K562 (cell line): ENCODE results near the gene ANXA3. TPM values are rescaled to one million over a fixed set of nuclear protein-coding genes. Genes with fewer than 3 reads are reported as not detected.

Source experiments
- ATAC-seq: fragments of 200-7000 bp; cut with Tn5 transposase; 3 replicates; pipeline ENCODE4 v1.9.1; 2020; ENCODE audit warnings: moderate library complexity
- BruUV-seq: library from RNA; stranded (reverse); fragments of 400-500 nt; replicated peaks from 2 replicates; lab custom pipeline; 2021; lab: Mats Ljungman, UMichigan
- CTCF ChIA-PET: fragments of 300-600 bp; formaldehyde crosslinking; extraction: SDS; loops from one replicate; lab custom pipeline; 2021; ENCODE audit warnings: low intra/inter-chr PET ratio; lab: Yijun Ruan, JAX
- POLR2A ChIA-PET: fragments of 300-600, 350-650 bp; sonication (Branson Sonifier 250); formaldehyde crosslinking; extraction: SDS; loops from one replicate; lab custom pipeline; 2021; ENCODE audit warnings: antibody characterized with exemption, inconsistent platforms; lab: Yijun Ruan, JAX
- DNase-seq, 4 experiments: peaks; one replicate each; pipeline versions ENCODE4 v3.0.0 to v3.0.0-alpha.2; 2011 to 2018; ENCODE audit warnings: low spot score in 3 of 4, mixed read lengths in 3 of 4; ENCODE audit errors: extremely low read depth in 1 of 4
- FAIRE-seq: peaks from 2 replicates; lab custom pipeline; 2011; peaks lifted over from hg19 to GRCh38; lab: Jason Lieb, UNC
- H2AFZ ChIP-seq: 2 replicates; pipeline ENCODE4 v1.6.0; 2011; ENCODE audit warnings: low read depth, low read length, control low read depth, inconsistent platforms
- H3K27ac ChIP-seq: fragments of 200-600 bp; 3 replicates; pipeline ENCODE4 v1.8.0; 2011; ENCODE audit warnings: low read depth, mild to moderate bottlenecking, control low read depth, inconsistent platforms, low read length, moderate library complexity, mixed read lengths; ENCODE audit errors: extremely low read depth
- H3K27me3 ChIP-seq, 2 experiments: fragments of 300-600 bp in 1 of 2; 2 replicates in 1 of 2; 3 replicates in 1 of 2; pipeline versions ENCODE4 v1.6.0 to v1.8.0; 2011; ENCODE audit warnings: inconsistent platforms in 2 of 2, low read length in 2 of 2, mild to moderate bottlenecking in 1 of 2, mixed read lengths in 1 of 2, moderate library complexity in 1 of 2; ENCODE audit not compliant: control insufficient read depth in 2 of 2, insufficient read depth in 2 of 2
- H3K36me3 ChIP-seq: fragments of 300-600 bp; 3 replicates; pipeline ENCODE4 v1.8.0; 2011; ENCODE audit warnings: mild to moderate bottlenecking, low read length, inconsistent platforms; ENCODE audit not compliant: control insufficient read depth, insufficient read depth
- H3K4me1 ChIP-seq, 2 experiments: fragments of 200-600 bp in 1 of 2; replicated peaks in 1 of 2; 2 replicates in 1 of 2; 3 replicates in 1 of 2; pipeline versions ENCODE4 v1.5.1 to v1.8.0; 2011; ENCODE audit warnings: inconsistent platforms in 2 of 2, low read length in 2 of 2, mild to moderate bottlenecking in 1 of 2, mixed read lengths in 1 of 2, moderate library complexity in 1 of 2; ENCODE audit not compliant: control insufficient read depth in 2 of 2, insufficient read depth in 2 of 2
- H3K4me2 ChIP-seq: 2 replicates; pipeline ENCODE4 v1.6.1; 2011; ENCODE audit warnings: low read length, control low read depth, inconsistent platforms, mixed read lengths; ENCODE audit not compliant: insufficient read depth
- H3K4me3 ChIP-seq: fragments of 200-600 bp; sonication (generic), shearing (Covaris generic); 2 replicates; pipeline ENCODE4 v1.5.1; 2016; ENCODE audit warnings: control low read depth, inconsistent platforms
- H3K79me2 ChIP-seq: fragments of 200-600 bp; 3 replicates; pipeline ENCODE4 v1.8.0; 2011; ENCODE audit warnings: low read length, inconsistent platforms; ENCODE audit not compliant: control insufficient read depth, insufficient read depth
- H3K9ac ChIP-seq, 2 experiments: 2 replicates each; pipeline versions ENCODE4 v1.6.0 to v1.6.1; 2011; ENCODE audit warnings: low read depth in 2 of 2, low read length in 2 of 2, control low read depth in 1 of 2, inconsistent platforms in 1 of 2, mild to moderate bottlenecking in 1 of 2, mixed read lengths in 1 of 2; ENCODE audit not compliant: insufficient read depth in 1 of 2
- H3K9me1 ChIP-seq: one replicate; pipeline ENCODE4 v1.6.0; 2011; ENCODE audit warnings: inconsistent platforms, mild to moderate bottlenecking, low read length, moderate library complexity; ENCODE audit not compliant: control insufficient read depth, insufficient read depth
- H3K9me3 ChIP-seq: replicated peaks from 2 replicates; pipeline ENCODE4 v1.5.1; 2011; ENCODE audit warnings: low read depth, low read length, inconsistent platforms; ENCODE audit not compliant: control insufficient read depth, insufficient read depth
- H4K20me1 ChIP-seq: replicated peaks from 2 replicates; pipeline ENCODE4 v1.6.1; 2011; ENCODE audit warnings: low read length, inconsistent platforms, mixed read lengths; ENCODE audit not compliant: control insufficient read depth, insufficient read depth
- ATF7 ChIP-seq: fragments of 450-650 bp; IDR thresholded peaks from 2 replicates; pipeline ENCODE4 v1.7.1; 2014; ENCODE audit warnings: mild to moderate bottlenecking, moderate library complexity
- BMI1 ChIP-seq: fragments of 150-350 bp; IDR thresholded peaks from 2 replicates; pipeline ENCODE4 v1.6.1; 2014; ENCODE audit warnings: low read length
- CEBPG ChIP-seq, 3 experiments: fragments of 200-800 bp in 1 of 3; sonication (Bioruptor generic) in 1 of 3; sonication (generic) in 1 of 3; formaldehyde crosslinking in 1 of 3; IDR thresholded peaks in 2 of 3; conservative IDR thresholded peaks in 1 of 3; 2 replicates each; pipeline versions ENCODE4 v1.6.1 to v1.8.0; 2016 to 2022; ENCODE audit warnings: missing compliant biosample characterization in 2 of 3, missing genetic modification characterization in 2 of 3, mild to moderate bottlenecking in 1 of 3, missing genetic modification reagents in 1 of 3
- ETV1 ChIP-seq: fragments of 450-650 bp; conservative IDR thresholded peaks from 2 replicates; pipeline ENCODE4 v1.6.1; 2016; ENCODE audit warnings: missing genetic modification characterization, control low read depth, low read depth, missing compliant biosample characterization
- FOSL1 ChIP-seq: fragments of 200-800 bp; sonication (Bioruptor generic); conservative IDR thresholded peaks from 2 replicates; pipeline ENCODE4 v1.6.1; 2016; ENCODE audit warnings: missing genetic modification characterization, missing compliant biosample characterization
- GABPA ChIP-seq: fragments of 200-800 bp; sonication (Bioruptor generic); conservative IDR thresholded peaks from 2 replicates; pipeline ENCODE4 v1.6.1; 2016; ENCODE audit warnings: low read depth, missing genetic modification characterization, missing compliant biosample characterization
- POLR2H ChIP-seq: IDR thresholded peaks from 2 replicates; pipeline ENCODE4 v1.6.1; 2016; ENCODE audit warnings: missing genetic modification characterization, low read depth, mild to moderate bottlenecking, control low read depth, missing compliant biosample characterization, moderate library complexity
- SRF ChIP-seq, 2 experiments: fragments of 250-450, 450-650 bp in 1 of 2; sonication (Bioruptor Pico) in 1 of 2; sonication (generic) in 1 of 2; formaldehyde crosslinking; IDR thresholded peaks; 2 replicates each; pipeline versions ENCODE4 v1.5.0 to v1.5.1; 2020 to 2022; ENCODE audit warnings: mild to moderate bottlenecking in 1 of 2, missing genetic modification reagents in 1 of 2
- TRIM24 ChIP-seq, 2 experiments: fragments of 450-650 bp; IDR thresholded peaks; 2 replicates each; pipeline ENCODE4 v1.6.1; 2016
- ZEB2 ChIP-seq: fragments of 450-650 bp; IDR thresholded peaks from 2 replicates; pipeline ENCODE4 v1.6.1; 2016
- WGBS: fragments of 100-300 bp; shearing (Covaris generic); methylation state at CpG from one replicate; pipeline ENCODE4 v1.1.6; 2016; ENCODE audit warnings: low coverage, mixed read lengths; ENCODE audit not compliant: insufficient coverage; ENCODE audit errors: missing lambda C conversion rate; 5-methylcytosine and 5-hydroxymethylcytosine counted together
- in situ Hi-C: fragments of 300-500 bp; cut with MboI; formaldehyde crosslinking; loops from 4 replicates; pipeline ENCODE4 v1.15.0; 2018; ENCODE audit warnings: inconsistent platforms, mixed read lengths
- intact Hi-C: fragments of 100-400 bp; cut with micrococcal nuclease; formaldehyde crosslinking; loops from 2 replicates; pipeline ENCODE4 v1.14.2; 2022
- polyA plus RNA-seq, 8 experiments: library from polyadenylated mRNA; depleted of rRNA in 4 of 8; stranded (reverse) in 5 of 8; unstranded in 3 of 8; fragments of >200 nt; fragmentation: Nextera tagmentation in 2 of 8; fragmentation: Illumina TruSeq in 1 of 8; extraction: Ambion mirVana in 2 of 8; extraction: Trizol in 1 of 8; gene quantifications; 2 replicates each; pipeline versions ENCODE4 v1.2.1 to v1.2.3, GENCODE V29; 2011 to 2014; ENCODE audit warnings: inconsistent platforms in 1 of 8, missing spikeins in 1 of 8
- total RNA-seq, 7 experiments: library from RNA; depleted of rRNA in 6 of 7; stranded (reverse); fragments of >200 nt in 6 of 7; fragmentation: Illumina TruSeq in 2 of 7; extraction: Trizol in 2 of 7; gene quantifications; 2 replicates each; pipeline versions ENCODE4 v1.2.1 to v1.2.3, GENCODE V29; 2011 to 2021; ENCODE audit warnings: low replicate concordance in 1 of 7
- TF ChIP-seq, protein P1 (sequence below): fragments of 250-450 bp; sonication (Bioruptor Pico); IDR thresholded peaks from 2 replicates; pipeline ENCODE4 v1.4.0; 2020
- TF ChIP-seq, protein P2 (sequence below): fragments of 450-650 bp; IDR thresholded peaks from 2 replicates; pipeline ENCODE4 v1.6.1; 2016; ENCODE audit warnings: borderline replicate concordance
- TF ChIP-seq, protein P3 (sequence below), 2 experiments: fragments of 450-650 bp in 1 of 2; sonication (generic) in 1 of 2; formaldehyde crosslinking in 1 of 2; IDR thresholded peaks in 1 of 2; conservative IDR thresholded peaks in 1 of 2; 2 replicates each; pipeline versions ENCODE4 v1.6.1 to v1.8.1; 2016 to 2023; ENCODE audit warnings: mild to moderate bottlenecking in 2 of 2, moderate library complexity in 2 of 2, inconsistent platforms in 1 of 2, missing genetic modification reagents in 1 of 2
- TF ChIP-seq, protein P4 (sequence below): fragments of 250-450 bp; sonication (Bioruptor Pico); IDR thresholded peaks from 2 replicates; pipeline ENCODE4 v1.9.0; 2021; ENCODE audit warnings: mild to moderate bottlenecking, inconsistent platforms

Gene ANXA3
- total and polyA plus RNA-seq, 9 of the 15 experiments (the other 6 are each of a cell fraction or from before 2014, with no cell fraction given), result 6.3 to 15.5 (median 9.8) TPM

DNA sequence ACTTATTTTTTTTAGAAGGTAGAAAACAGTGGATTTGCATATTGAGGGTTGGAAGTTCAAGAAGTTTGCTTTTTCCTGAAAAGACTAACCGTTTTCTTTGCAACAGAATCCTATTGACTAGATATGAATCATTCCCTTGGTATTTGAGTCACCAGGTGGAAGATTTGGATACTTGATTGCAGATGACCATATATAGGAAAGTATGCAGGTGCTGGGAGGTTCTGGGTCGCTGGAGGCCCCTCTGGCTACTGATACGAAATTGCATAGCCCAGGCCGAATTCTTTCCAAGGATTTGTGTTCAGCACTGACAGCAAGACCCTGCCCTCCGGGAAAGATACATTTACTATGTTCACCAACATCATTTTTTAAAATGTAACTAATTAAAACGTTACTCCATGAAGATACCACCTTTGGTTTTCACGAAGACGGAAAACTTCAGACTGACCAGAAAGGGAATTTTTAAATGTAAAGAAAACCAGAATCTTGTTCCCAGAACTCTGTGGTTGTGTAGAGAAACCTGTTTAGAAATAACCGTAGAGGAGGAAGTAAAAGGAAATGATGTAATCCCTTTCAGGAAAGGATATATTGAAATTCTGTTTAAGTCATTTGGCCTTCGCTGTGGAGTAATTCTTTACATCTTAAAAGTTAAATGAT, 946 bp downstream of the ANXA3 start:
- ChIA-PET POLR2A (interaction anchor here (0.6 to 1.2 kb wide), 4 partner anchors 8 to 329 kb away, joined by 3 read pairs; no protein-coding TSS in a partner anchor), CTCF (no interaction called here)
- in situ Hi-C loops, result no loop called here
- BruUV-seq, result TSS peak; percentile 47
- H2AFZ ChIP-seq, result peak overlapping the region; percentile 86
- H3K9me3 ChIP-seq, result no peaks in the 10 kb centered on the region
- no peaks in the 10 kb centered on the region for H3K9me1 ChIP-seq
- peak overlapping the region; percentile 50; the same call in 1 of the 2 replicates for H3K4me3 ChIP-seq
- H4K20me1 ChIP-seq, result no peaks in the 10 kb centered on the region
- peaks cover 10 to 20% of the 10 kb centered on the region in 2 experiments; a peak in 4 of 5 replicates for H3K4me1 ChIP-seq
- no peaks in the 10 kb centered on the region for H3K36me3 ChIP-seq
- intact Hi-C loops, result no loop called here
- 35% methylated on average over 10 of the region's 10 CpGs for WGBS
- H3K27me3 ChIP-seq, result peaks cover 4 to 8% of the 10 kb centered on the region in 2 experiments; a peak in 2 of 5 replicates
- 0 out of 3 replicates have a peak, but pooled peaks have one; percentile 17 for ATAC-seq
- DNase-seq, result no peak
- H3K27ac ChIP-seq, result no peak overlapping the region
- peak overlapping the region; percentile 76 for H3K4me2 ChIP-seq
- no peak for FAIRE-seq
- H3K79me2 ChIP-seq, result no peaks in the 10 kb centered on the region
- peak overlapping the region in 1 of 2 experiments; percentile 61; a peak in 1 of 4 replicates for H3K9ac ChIP-seq
- peak in 1 of 2 experiments; percentile 90; a peak in 2 of 4 replicates for TF ChIP-seq SRF (CRISPR knock-in tag; IDR thresholded peaks at IDR 0.05)
- TF ChIP-seq, protein P1, sequence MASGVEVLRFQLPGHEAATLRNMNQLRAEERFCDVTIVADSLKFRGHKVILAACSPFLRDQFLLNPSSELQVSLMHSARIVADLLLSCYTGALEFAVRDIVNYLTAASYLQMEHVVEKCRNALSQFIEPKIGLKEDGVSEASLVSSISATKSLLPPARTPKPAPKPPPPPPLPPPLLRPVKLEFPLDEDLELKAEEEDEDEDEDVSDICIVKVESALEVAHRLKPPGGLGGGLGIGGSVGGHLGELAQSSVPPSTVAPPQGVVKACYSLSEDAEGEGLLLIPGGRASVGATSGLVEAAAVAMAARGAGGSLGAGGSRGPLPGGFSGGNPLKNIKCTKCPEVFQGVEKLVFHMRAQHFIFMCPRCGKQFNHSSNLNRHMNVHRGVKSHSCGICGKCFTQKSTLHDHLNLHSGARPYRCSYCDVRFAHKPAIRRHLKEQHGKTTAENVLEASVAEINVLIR (CRISPR knock-in tag), result no peak
- TF ChIP-seq TRIM24 (IDR thresholded peaks at IDR 0.05), result no peak
- TF ChIP-seq FOSL1, result peak; percentile 66
- TF ChIP-seq POLR2H (tag), result peak; percentile 60; the same call in 1 of the 2 replicates
- peak; percentile 43; the same call in 1 of the 2 replicates for TF ChIP-seq GABPA (tag)
- no peak for TF ChIP-seq BMI1
- TF ChIP-seq CEBPG (CRISPR knock-in tag; IDR thresholded peaks at IDR 0.05), result no peak
- peak; percentile 70 to 89 for TF ChIP-seq CEBPG (tag; conservative IDR thresholded peaks at IDR 0.05 in 1 of 2, IDR thresholded peaks at IDR 0.05 in 1 of 2)
- TF ChIP-seq, protein P2, sequence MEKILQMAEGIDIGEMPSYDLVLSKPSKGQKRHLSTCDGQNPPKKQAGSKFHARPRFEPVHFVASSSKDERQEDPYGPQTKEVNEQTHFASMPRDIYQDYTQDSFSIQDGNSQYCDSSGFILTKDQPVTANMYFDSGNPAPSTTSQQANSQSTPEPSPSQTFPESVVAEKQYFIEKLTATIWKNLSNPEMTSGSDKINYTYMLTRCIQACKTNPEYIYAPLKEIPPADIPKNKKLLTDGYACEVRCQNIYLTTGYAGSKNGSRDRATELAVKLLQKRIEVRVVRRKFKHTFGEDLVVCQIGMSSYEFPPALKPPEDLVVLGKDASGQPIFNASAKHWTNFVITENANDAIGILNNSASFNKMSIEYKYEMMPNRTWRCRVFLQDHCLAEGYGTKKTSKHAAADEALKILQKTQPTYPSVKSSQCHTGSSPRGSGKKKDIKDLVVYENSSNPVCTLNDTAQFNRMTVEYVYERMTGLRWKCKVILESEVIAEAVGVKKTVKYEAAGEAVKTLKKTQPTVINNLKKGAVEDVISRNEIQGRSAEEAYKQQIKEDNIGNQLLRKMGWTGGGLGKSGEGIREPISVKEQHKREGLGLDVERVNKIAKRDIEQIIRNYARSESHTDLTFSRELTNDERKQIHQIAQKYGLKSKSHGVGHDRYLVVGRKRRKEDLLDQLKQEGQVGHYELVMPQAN, result no peak
- TF ChIP-seq, protein P3, sequence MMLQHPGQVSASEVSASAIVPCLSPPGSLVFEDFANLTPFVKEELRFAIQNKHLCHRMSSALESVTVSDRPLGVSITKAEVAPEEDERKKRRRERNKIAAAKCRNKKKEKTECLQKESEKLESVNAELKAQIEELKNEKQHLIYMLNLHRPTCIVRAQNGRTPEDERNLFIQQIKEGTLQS (IDR thresholded peaks at IDR 0.05), result peak; percentile 75
- TF ChIP-seq, protein P3 (CRISPR knock-in tag; conservative IDR thresholded peaks at IDR 0.05), result no peak
- TF ChIP-seq, protein P4, sequence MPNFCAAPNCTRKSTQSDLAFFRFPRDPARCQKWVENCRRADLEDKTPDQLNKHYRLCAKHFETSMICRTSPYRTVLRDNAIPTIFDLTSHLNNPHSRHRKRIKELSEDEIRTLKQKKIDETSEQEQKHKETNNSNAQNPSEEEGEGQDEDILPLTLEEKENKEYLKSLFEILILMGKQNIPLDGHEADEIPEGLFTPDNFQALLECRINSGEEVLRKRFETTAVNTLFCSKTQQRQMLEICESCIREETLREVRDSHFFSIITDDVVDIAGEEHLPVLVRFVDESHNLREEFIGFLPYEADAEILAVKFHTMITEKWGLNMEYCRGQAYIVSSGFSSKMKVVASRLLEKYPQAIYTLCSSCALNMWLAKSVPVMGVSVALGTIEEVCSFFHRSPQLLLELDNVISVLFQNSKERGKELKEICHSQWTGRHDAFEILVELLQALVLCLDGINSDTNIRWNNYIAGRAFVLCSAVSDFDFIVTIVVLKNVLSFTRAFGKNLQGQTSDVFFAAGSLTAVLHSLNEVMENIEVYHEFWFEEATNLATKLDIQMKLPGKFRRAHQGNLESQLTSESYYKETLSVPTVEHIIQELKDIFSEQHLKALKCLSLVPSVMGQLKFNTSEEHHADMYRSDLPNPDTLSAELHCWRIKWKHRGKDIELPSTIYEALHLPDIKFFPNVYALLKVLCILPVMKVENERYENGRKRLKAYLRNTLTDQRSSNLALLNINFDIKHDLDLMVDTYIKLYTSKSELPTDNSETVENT (CRISPR knock-in tag), result no peak
- TF ChIP-seq ATF7, result peak; percentile 85
- TF ChIP-seq ETV1, result no peak
- no peak for TF ChIP-seq ZEB2
